ENCODE measurements around the gene CENPA.
"Not testable (repeated sequence)": the region's sequence is repeated elsewhere in the genome, so short reads cannot be mapped to it uniquely, and the experiment has no call there.

CENPA gene

DNA sequence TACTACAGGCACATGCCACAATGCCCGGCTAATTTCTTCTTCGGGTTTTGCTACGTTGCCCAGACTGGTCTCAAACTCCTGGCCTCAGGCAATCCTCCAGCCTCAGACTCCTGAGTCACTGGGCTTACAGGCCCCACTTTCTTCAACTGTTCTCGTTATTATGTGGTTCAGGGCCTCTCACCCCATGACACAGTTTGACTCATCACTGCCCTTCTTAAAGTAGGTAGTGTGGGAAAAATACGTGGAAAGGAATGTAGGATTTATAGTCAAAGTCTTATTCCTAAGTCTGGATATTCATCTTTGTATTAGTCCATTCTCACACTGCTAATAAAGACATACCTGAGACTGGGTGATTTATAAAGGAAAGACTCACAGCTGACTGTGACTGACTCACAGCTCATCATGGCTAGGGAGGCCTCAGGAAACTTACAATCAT is 19.4 kb downstream of the CENPA start:
- Histone ChIP-seq H3K4me3 (ENCODE audit: low read length) (no peak overlapping the region), H3K36me3 (ENCODE audit: control insufficient read depth, insufficient read depth, low read length, severe bottlenecking) (no peaks in the 10 kb centered on the region), H3K4me1 (ENCODE audit: control insufficient read depth, insufficient read depth, low read length) (peaks cover 12% of the 10 kb centered on the region), H3K9me3 (ENCODE audit: control insufficient read depth, low read length) (no peaks in the 10 kb centered on the region), H3K9ac (ENCODE audit: low read length) (no peak overlapping the region), H3K27me3 (replicated peaks; ENCODE audit: control insufficient read depth, insufficient read depth, low read length) (no peaks in the 10 kb centered on the region)
- peak; percentile 20 for DNase-seq (ENCODE audit: low read depth)

DNA sequence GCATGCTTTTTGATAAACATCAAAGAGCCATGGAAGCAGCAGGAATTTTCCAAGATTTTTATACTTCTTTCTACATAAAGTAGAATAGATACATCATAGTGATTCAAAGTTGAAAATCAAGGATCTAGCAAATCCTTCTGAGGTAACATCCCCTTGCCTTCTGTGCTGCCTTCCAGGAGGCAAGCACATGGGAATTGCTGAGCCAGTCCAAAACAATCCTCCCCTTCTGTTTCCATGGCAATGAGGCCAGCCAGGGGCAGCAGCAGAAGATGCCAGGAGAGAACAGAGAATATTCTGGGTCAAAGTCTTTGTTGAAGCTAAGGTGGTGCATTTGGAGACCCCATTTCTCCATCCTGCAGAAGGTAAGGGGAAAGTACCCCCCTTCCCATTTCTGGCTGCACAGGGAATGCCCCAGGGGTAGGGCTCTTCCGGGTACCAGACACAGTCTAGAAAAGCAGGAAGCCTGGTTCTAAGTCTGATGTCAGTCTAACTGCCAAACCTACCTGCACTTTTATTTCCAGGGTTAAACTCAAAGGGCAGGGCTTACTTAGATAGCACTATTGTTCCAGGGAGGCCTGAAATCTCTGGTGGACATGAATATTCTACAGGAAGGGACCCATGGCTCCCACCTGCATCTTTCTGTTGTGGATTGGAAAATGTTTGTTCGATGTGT is 22.1 kb downstream of the CENPA start:
- DNase-seq (ENCODE audit: low read depth): peak; percentile 54
- H3K9ac ChIP-seq (ENCODE audit: low read length): no peak overlapping the region
- H3K4me1 ChIP-seq (ENCODE audit: control insufficient read depth, insufficient read depth, low read length): peaks cover 12% of the 10 kb centered on the region
- H3K4me3 ChIP-seq (ENCODE audit: low read length): no peak overlapping the region
- no peaks in the 10 kb centered on the region for H3K36me3 ChIP-seq (ENCODE audit: control insufficient read depth, insufficient read depth, low read length, severe bottlenecking)
- no peaks in the 10 kb centered on the region for H3K9me3 ChIP-seq (ENCODE audit: control insufficient read depth, low read length)
- H3K27me3 ChIP-seq (replicated peaks; ENCODE audit: control insufficient read depth, insufficient read depth, low read length): peaks cover 12% of the 10 kb centered on the region

- Histone ChIP-seq H3K9ac (ENCODE audit: low read length) (no peak overlapping the region), H3K9me3 (ENCODE audit: control insufficient read depth, low read length) (no peaks in the 10 kb centered on the region), H3K4me1 (ENCODE audit: control insufficient read depth, insufficient read depth, low read length) (peaks cover 12% of the 10 kb centered on the region), H3K4me3 (ENCODE audit: low read length) (no peak overlapping the region), H3K36me3 (ENCODE audit: control insufficient read depth, insufficient read depth, low read length, severe bottlenecking) (no peaks in the 10 kb centered on the region), H3K27me3 (replicated peaks; ENCODE audit: control insufficient read depth, insufficient read depth, low read length) (peaks cover 12% of the 10 kb centered on the region)
- no peak for DNase-seq (ENCODE audit: low read depth)
These were observed 23.4 kb downstream of the CENPA start for GRCh38 chr2:26809211-26809610.

DNA sequence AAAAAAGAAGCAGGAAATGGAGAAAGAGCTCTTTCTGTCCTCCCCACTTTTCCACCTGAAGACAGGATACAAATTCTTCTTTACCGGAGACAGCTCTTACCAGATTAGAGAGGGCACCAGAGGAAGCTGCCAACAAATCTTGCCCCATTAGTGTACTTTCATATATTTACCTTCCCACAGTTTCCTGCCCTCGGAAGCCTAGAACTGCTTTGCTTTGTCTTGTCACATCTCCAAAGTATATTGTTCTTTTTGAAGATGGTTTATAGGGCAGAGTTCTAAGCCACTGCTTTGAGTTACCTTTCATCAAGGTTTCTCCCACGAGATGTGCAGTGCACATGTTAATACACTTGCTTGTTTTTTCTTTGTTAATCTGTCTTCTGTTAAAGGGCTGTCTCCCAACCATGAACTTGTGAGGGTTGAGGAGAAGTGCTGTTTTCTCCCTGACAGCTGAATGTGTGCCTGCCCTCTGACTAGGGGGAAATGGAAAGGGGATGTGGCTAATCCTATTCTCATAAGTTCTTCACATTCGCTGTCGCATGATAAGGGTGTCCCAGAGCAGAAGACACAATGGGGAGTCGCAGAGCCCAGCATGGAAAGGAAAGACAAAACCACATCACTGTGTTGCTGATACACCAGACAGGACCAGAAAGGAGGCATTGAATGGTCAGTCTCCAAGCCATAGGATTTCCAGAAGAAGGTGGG is 24.2 kb downstream of the CENPA start:
- Histone ChIP-seq H3K27me3 (replicated peaks; ENCODE audit: control insufficient read depth, insufficient read depth, low read length) (peaks cover 12% of the 10 kb centered on the region), H3K9me3 (ENCODE audit: control insufficient read depth, low read length) (no peaks in the 10 kb centered on the region), H3K4me3 (ENCODE audit: low read length) (no peak overlapping the region), H3K9ac (ENCODE audit: low read length) (no peak overlapping the region), H3K4me1 (ENCODE audit: control insufficient read depth, insufficient read depth, low read length) (peaks cover 10% of the 10 kb centered on the region), H3K36me3 (ENCODE audit: control insufficient read depth, insufficient read depth, low read length, severe bottlenecking) (no peaks in the 10 kb centered on the region)
- DNase-seq (ENCODE audit: low read depth): no peak

- H3K4me3 ChIP-seq (ENCODE audit: low read length): no peak overlapping the region
- peaks cover 4% of the 10 kb centered on the region for H3K4me1 ChIP-seq (ENCODE audit: control insufficient read depth, insufficient read depth, low read length)
- no peaks in the 10 kb centered on the region for H3K36me3 ChIP-seq (ENCODE audit: control insufficient read depth, insufficient read depth, low read length, severe bottlenecking)
- H3K9me3 ChIP-seq (ENCODE audit: control insufficient read depth, low read length): no peaks in the 10 kb centered on the region
- no peak for DNase-seq (ENCODE audit: low read depth)
- peaks cover 14% of the 10 kb centered on the region for H3K27me3 ChIP-seq (replicated peaks; ENCODE audit: control insufficient read depth, insufficient read depth, low read length)
- no peak overlapping the region for H3K9ac ChIP-seq (ENCODE audit: low read length)
These were observed 25.4 kb downstream of the CENPA start for GRCh38 chr2:26811261-26811660.

DNA sequence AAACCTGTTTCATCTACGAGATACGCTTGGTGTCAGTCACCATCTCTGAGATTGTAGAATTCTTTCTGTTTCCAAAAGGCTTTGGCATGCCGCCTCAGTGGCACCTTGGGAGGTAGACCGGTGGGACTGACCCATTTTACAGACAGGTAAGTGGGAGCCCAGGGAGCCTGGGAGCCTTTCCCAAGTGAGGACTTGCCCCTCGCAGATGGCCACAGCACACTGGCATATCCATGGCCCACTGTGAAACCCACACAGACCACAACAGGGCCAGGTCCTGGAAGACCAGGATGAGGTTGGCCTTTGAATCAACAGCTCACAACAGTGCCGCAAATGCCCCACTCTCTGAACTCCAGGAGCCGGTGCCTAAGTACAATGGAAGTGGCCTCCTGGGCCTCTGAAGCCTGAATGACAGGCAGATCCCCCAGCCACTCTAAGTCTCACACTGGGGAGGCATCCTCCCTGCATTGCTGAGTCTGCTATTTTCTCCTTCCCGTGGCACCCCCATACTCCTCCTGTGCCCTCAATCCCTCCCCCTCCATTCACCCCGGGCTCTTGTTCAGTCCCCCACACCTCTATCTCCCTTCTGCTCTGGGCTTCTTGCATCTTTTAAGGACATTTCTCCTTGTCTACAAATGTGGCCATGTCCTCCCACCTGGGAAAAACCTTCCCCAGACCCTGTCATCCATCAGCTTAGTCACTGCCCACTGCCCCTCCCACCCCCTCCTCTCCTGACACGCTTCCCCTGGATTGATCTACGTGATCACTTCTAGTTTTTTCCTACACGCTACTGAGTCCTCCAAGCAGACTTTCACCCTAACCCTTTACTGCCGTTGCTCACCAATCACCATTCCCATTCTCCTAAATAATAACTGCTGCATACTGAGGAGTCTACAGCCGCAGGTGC is 26.2 kb downstream of the CENPA start:
- no peak for DNase-seq (ENCODE audit: low read depth)
- H3K4me1 ChIP-seq (ENCODE audit: control insufficient read depth, insufficient read depth, low read length): peaks cover 4% of the 10 kb centered on the region
- H3K9ac ChIP-seq (ENCODE audit: low read length): no peak overlapping the region
- no peaks in the 10 kb centered on the region for H3K9me3 ChIP-seq (ENCODE audit: control insufficient read depth, low read length)
- peaks cover 22% of the 10 kb centered on the region for H3K27me3 ChIP-seq (replicated peaks; ENCODE audit: control insufficient read depth, insufficient read depth, low read length)
- H3K36me3 ChIP-seq (ENCODE audit: control insufficient read depth, insufficient read depth, low read length, severe bottlenecking): no peaks in the 10 kb centered on the region
- H3K4me3 ChIP-seq (ENCODE audit: low read length): no peak overlapping the region

GRCh38 chr2:26812731-26813130 is 26.9 kb downstream of the CENPA start:
- peaks cover 23% of the 10 kb centered on the region for H3K27me3 ChIP-seq (replicated peaks; ENCODE audit: control insufficient read depth, insufficient read depth, low read length)
- no peak overlapping the region for H3K4me3 ChIP-seq (ENCODE audit: low read length)
- H3K9ac ChIP-seq (ENCODE audit: low read length): no peak overlapping the region
- no peaks in the 10 kb centered on the region for H3K9me3 ChIP-seq (ENCODE audit: control insufficient read depth, low read length)
- DNase-seq (ENCODE audit: low read depth): no peak
- H3K36me3 ChIP-seq (ENCODE audit: control insufficient read depth, insufficient read depth, low read length, severe bottlenecking): no peaks in the 10 kb centered on the region
- peaks cover 2% of the 10 kb centered on the region for H3K4me1 ChIP-seq (ENCODE audit: control insufficient read depth, insufficient read depth, low read length)

GRCh38 chr2:26814072-26814765 is 28.4 kb downstream of the CENPA start:
- H3K4me1 ChIP-seq (ENCODE audit: control insufficient read depth, insufficient read depth, low read length); H3K4me3 ChIP-seq (ENCODE audit: low read length); H3K9me3 ChIP-seq (ENCODE audit: control insufficient read depth, low read length); H3K9ac ChIP-seq (ENCODE audit: low read length); H3K36me3 ChIP-seq (ENCODE audit: control insufficient read depth, insufficient read depth, low read length, severe bottlenecking); DNase-seq (ENCODE audit: low read depth): not testable (repeated sequence)
- peaks cover 37% of the 10 kb centered on the region for H3K27me3 ChIP-seq (replicated peaks; ENCODE audit: control insufficient read depth, insufficient read depth, low read length)

GRCh38 chr2:26816893-26817292 is 31.0 kb downstream of the CENPA start:
- Histone ChIP-seq H3K4me3 (ENCODE audit: low read length) (no peak overlapping the region), H3K9me3 (ENCODE audit: control insufficient read depth, low read length) (no peaks in the 10 kb centered on the region), H3K4me1 (ENCODE audit: control insufficient read depth, insufficient read depth, low read length) (no peaks in the 10 kb centered on the region), H3K9ac (ENCODE audit: low read length) (no peak overlapping the region), H3K27me3 (replicated peaks; ENCODE audit: control insufficient read depth, insufficient read depth, low read length) (peaks cover 44% of the 10 kb centered on the region), H3K36me3 (ENCODE audit: control insufficient read depth, insufficient read depth, low read length, severe bottlenecking) (no peaks in the 10 kb centered on the region)
- DNase-seq (ENCODE audit: low read depth): no peak

DNA sequence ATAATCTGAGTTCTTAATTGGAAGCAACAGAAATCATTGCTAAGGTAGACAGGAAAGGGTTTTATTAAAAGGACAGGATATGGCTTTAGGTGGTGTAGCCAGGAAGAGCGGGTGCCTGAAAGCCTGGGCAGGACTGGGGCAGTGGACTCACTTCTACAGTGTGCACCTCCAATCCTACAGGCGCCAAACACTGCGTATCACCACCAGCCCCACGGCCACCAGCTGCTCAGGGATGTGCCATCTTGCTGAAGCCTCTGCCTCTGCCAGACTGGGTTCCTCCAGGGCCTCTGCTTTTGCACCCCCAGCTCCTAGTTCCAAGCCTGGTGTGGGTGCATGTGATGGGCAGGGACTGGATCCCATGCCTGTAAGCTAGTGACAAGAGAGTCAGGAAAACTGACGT is 32.4 kb downstream of the CENPA start:
- DNase-seq (ENCODE audit: low read depth): no peak
- Histone ChIP-seq H3K4me3 (ENCODE audit: low read length) (no peak overlapping the region), H3K9ac (ENCODE audit: low read length) (no peak overlapping the region), H3K9me3 (ENCODE audit: control insufficient read depth, low read length) (no peaks in the 10 kb centered on the region), H3K36me3 (ENCODE audit: control insufficient read depth, insufficient read depth, low read length, severe bottlenecking) (no peaks in the 10 kb centered on the region), H3K27me3 (replicated peaks; ENCODE audit: control insufficient read depth, insufficient read depth, low read length) (peaks cover 40% of the 10 kb centered on the region), H3K4me1 (ENCODE audit: control insufficient read depth, insufficient read depth, low read length) (no peaks in the 10 kb centered on the region)

GRCh38 chr2:26818972-26819371 is 33.1 kb downstream of the CENPA start:
- peaks cover 40% of the 10 kb centered on the region for H3K27me3 ChIP-seq (replicated peaks; ENCODE audit: control insufficient read depth, insufficient read depth, low read length)
- no peaks in the 10 kb centered on the region for H3K9me3 ChIP-seq (ENCODE audit: control insufficient read depth, low read length)
- no peak overlapping the region for H3K4me3 ChIP-seq (ENCODE audit: low read length)
- H3K9ac ChIP-seq (ENCODE audit: low read length): no peak overlapping the region
- no peaks in the 10 kb centered on the region for H3K36me3 ChIP-seq (ENCODE audit: control insufficient read depth, insufficient read depth, low read length, severe bottlenecking)
- DNase-seq (ENCODE audit: low read depth): no peak
- no peaks in the 10 kb centered on the region for H3K4me1 ChIP-seq (ENCODE audit: control insufficient read depth, insufficient read depth, low read length)

Measured in adipocyte (in vitro differentiated cells).